ENCODE measurements around the gene CALY. TPM values are rescaled to one million over a fixed set of nuclear protein-coding genes. Genes with fewer than 3 reads are reported as not detected.
A peak's percentile ranks its signal among the peaks of the same experiment; 100 is the strongest.

The CALY gene
- total and polyA plus RNA-seq, 4 experiments from 2014 or later: 1.4 to 7.2 (median 4.3) TPM

DNA sequence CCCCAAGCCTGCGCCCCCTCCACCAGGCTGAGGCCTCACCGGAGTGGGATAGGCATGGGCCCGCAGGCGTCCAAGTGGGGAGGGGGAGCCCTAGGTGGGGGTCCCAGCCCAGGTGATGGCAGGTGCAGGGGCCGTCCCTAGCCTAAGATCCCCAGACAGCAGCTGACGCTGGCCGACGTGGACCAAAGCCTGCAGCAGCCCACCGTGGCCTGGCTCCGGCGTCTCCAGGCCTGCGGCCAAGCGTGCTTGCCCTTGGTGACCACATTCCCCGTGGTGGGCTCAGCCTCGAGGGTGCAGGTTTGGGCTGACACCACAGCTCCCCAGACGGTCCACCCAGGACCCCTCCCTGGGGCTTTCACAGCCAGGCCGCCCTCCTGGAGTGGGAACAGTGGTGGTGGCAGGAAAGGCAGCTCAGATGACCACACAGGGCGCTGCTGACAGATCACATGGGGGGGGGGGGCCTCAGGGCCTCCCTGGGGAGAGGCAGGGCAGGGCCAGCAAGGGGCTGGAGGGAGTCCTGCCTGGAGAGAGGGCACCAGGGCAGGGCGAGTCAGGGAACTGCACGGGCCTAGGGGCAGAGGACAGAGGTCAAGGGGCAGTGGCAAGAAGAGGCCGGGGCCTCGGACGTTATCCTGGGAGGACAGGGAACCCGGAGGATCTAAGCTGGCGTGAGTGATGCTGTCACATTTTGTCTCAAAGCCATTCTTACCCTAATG lies 59.3 kb downstream of the CALY start:
- Histone ChIP-seq H3K36me3 (ENCODE audit: insufficient read depth, low read length) (peaks cover 27% of the 10 kb centered on the region), H3K27ac (ENCODE audit: low read depth, low read length) (peak overlapping the region; percentile 99), H3K4me1 (ENCODE audit: insufficient read depth, low read length) (peaks cover 50% of the 10 kb centered on the region), H3K4me3 (ENCODE audit: low read length in 2 of 2) (no peak overlapping the region), H3K9me3 (ENCODE audit: control insufficient read depth in 1 of 2, low read length in 2 of 2) (no peaks in the 10 kb centered on the region), H3K27me3 (ENCODE audit: insufficient read depth, low read length) (no peaks in the 10 kb centered on the region)
- H3K27me3 Mint-ChIP-seq: no peaks in the 10 kb centered on the region
- intact Hi-C loops (cut with micrococcal nuclease): no loop called here
- peak overlapping the region; percentile 95 to 99 (median 98) for H3K27ac Mint-ChIP-seq
- peak overlapping the region; percentile 75 to 96 (median 89) for H3K4me3 Mint-ChIP-seq
- H3K4me1 Mint-ChIP-seq: peaks cover 15 to 48% (median 35%) of the 10 kb centered on the region in 4 donors
- H3K36me3 Mint-ChIP-seq: peaks cover 7 to 34% of the 10 kb centered on the region in 2 donors
- H3K9me3 Mint-ChIP-seq: no peaks in the 10 kb centered on the region
- peak in 1 of 5 donors; percentile 39 for DNase-seq
- ChIA-PET POLR2A (ENCODE audit: partially characterized antibody) (interaction anchor here (2.2 to 11.6 kb wide), 3 partner anchors 16 to 96 kb away, joined by 5 to 236 read pairs (median 18); partner anchors contain the start of genes ECHS1, TUBGCP2 and ZNF511), CTCF (ENCODE audit: partially characterized antibody) (interaction anchor here (0.9 to 3.4 kb wide), 7 partner anchors 13 to 134 kb away, joined by 5 to 19 read pairs (median 8); no protein-coding TSS in a partner anchor)

DNA sequence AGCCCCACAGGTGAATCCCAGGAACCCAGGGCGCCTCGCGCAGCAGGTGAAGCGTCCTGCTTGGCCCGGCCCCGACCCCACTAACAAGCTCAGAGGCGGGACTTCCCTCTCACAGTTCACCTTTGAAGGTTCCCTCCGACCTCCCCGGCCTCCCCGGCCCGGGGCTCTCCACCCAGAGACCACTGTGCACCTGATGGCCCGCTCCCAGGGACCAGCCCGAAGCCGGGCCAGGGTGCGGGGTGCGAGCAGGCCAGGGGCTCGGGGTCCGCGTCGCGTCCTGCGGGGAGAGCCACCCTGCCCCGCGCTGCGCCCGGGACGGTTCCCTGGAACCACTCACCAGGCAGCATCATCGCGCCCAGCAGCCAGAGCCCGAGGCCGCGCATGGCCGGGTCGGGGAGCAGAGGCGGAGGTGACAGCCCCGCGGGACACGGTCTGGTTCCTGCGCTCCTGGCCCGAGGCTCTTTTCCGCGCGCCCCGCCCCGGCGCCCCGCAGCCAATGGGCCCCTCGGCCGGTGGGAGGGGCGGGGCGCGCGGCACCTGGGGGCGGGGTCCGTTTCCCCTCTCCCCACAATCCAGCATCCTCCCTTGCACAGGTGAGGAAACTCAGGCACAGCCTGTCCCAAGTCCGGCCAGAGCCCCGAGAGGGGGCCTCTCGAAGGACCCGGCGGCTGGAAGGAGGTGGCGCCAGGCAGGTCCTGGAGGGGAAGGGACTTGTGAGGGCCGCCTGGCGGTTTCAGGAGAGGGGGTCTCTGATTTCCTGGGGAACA lies 60.1 kb downstream of the CALY start, which contains the start of gene ADAM8:
Gene ADAM8, minus strand, starts transcription at position 434 of the 767 bp plus-strand sequence. Its CDS starts 51 bp downstream, at position 383.
- peaks cover 50% of the 10 kb centered on the region for H3K4me1 ChIP-seq (ENCODE audit: insufficient read depth, low read length)
- Mint-ChIP-seq H3K4me1 (peaks cover 15 to 53% (median 35%) of the 10 kb centered on the region in 4 donors), H3K36me3 (peaks cover 0 to 33% of the 10 kb centered on the region in 2 donors), H3K27ac (peak within 1 kb of the TSS; percentile 95 to 99 (median 98)), H3K4me3 (peak within 1 kb of the TSS; percentile 90 to 96 (median 92)), H3K9me3 (no peaks in the 10 kb centered on the region), H3K27me3 (no peaks in the 10 kb centered on the region)
- peak within 1 kb of the TSS; percentile 91 to 92 for H3K4me3 ChIP-seq (ENCODE audit: low read length in 2 of 2)
- H3K27ac ChIP-seq (ENCODE audit: low read depth, low read length): peak within 1 kb of the TSS; percentile 99
- H3K27me3 ChIP-seq (ENCODE audit: insufficient read depth, low read length): no peaks in the 10 kb centered on the region
- H3K9me3 ChIP-seq (ENCODE audit: control insufficient read depth in 1 of 2, low read length in 2 of 2): no peaks in the 10 kb centered on the region
- intact Hi-C loops (cut with micrococcal nuclease): no loop called here
- ChIA-PET CTCF (ENCODE audit: partially characterized antibody) (interaction anchor here (1.0 to 3.4 kb wide), 5 partner anchors 12 to 53 kb away, joined by 4 to 19 read pairs (median 5); no protein-coding TSS in a partner anchor), POLR2A (ENCODE audit: partially characterized antibody) (interaction anchor here (1.2 to 11.6 kb wide), 5 partner anchors 15 to 113 kb away, joined by 3 to 236 read pairs (median 10); partner anchors contain the start of genes ECHS1, TUBGCP2 and ZNF511)
- DNase-seq: peak; percentile 59 to 67 (median 63)
- peaks cover 20% of the 10 kb centered on the region for H3K36me3 ChIP-seq (ENCODE audit: insufficient read depth, low read length)

DNA sequence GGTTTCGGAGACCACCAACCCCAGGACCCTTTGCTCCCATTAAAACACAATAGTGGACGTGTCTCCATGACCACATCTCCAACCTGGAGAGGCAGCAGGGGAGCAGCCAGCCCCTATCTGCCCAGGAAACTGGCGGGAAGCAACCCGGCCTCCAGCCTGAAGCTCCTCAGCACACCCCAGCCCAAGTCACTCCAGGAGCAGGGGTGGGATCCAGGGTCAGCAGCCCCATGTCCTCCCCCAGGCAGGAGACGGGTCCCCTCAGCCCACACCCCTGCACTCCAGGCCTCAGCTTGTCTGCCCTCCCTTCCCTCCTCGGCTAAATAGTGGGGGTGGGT lies 60.6 kb downstream of the CALY start:
- DNase-seq: no peak
- ChIA-PET POLR2A (ENCODE audit: partially characterized antibody) (interaction anchor here (1.0 to 11.6 kb wide), 5 partner anchors 15 to 114 kb away, joined by 3 to 236 read pairs (median 6); partner anchors contain the start of gene CALY), CTCF (ENCODE audit: partially characterized antibody) (interaction anchor here (1.0 to 3.4 kb wide), 5 partner anchors 12 to 54 kb away, joined by 4 to 19 read pairs (median 5); no protein-coding TSS in a partner anchor)
- intact Hi-C loops (cut with micrococcal nuclease): no loop called here
- Histone ChIP-seq H3K4me3 (ENCODE audit: low read length in 2 of 2) (peak overlapping the region; percentile 91 to 92), H3K27ac (ENCODE audit: low read depth, low read length) (peak overlapping the region; percentile 99), H3K27me3 (ENCODE audit: insufficient read depth, low read length) (no peaks in the 10 kb centered on the region), H3K36me3 (ENCODE audit: insufficient read depth, low read length) (peaks cover 19% of the 10 kb centered on the region), H3K4me1 (ENCODE audit: insufficient read depth, low read length) (peaks cover 50% of the 10 kb centered on the region), H3K9me3 (ENCODE audit: control insufficient read depth in 1 of 2, low read length in 2 of 2) (no peaks in the 10 kb centered on the region)
- H3K9me3 Mint-ChIP-seq: no peaks in the 10 kb centered on the region
- H3K4me3 Mint-ChIP-seq: peak overlapping the region; percentile 90 to 94 (median 92)
- H3K36me3 Mint-ChIP-seq: peaks cover 0 to 31% of the 10 kb centered on the region in 2 donors
- peaks cover 15 to 53% (median 35%) of the 10 kb centered on the region in 4 donors for H3K4me1 Mint-ChIP-seq
- H3K27ac Mint-ChIP-seq: peak overlapping the region; percentile 94 to 98 (median 97)
- no peaks in the 10 kb centered on the region for H3K27me3 Mint-ChIP-seq

DNA sequence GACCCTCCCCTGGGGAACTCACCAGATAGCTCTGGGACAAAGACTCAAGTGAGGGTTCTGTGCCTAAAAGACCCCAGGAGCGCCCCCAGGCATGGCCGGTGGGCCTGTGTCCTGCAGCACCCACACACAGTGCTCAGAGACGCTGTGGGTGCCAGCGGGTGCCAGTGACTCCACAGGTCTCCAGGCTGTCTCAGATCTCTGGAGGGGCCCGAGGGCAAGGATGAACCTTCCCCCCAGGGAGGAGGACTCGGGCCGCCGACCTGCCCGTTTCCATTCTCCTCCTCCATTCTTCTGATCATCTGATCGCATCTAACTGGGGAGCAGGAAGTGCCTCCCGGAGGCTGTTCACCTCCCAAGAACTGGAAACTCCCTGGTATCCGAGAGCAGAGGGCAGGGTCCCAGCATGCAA lies 61.0 kb downstream of the CALY start:
- H3K27ac Mint-ChIP-seq: peak overlapping the region; percentile 94 to 98 (median 97)
- H3K36me3 Mint-ChIP-seq: peaks cover 0 to 33% of the 10 kb centered on the region in 2 donors
- H3K27me3 Mint-ChIP-seq: no peaks in the 10 kb centered on the region
- Histone ChIP-seq H3K36me3 (ENCODE audit: insufficient read depth, low read length) (peaks cover 22% of the 10 kb centered on the region), H3K27me3 (ENCODE audit: insufficient read depth, low read length) (no peaks in the 10 kb centered on the region), H3K4me1 (ENCODE audit: insufficient read depth, low read length) (peaks cover 50% of the 10 kb centered on the region), H3K9me3 (ENCODE audit: control insufficient read depth in 1 of 2, low read length in 2 of 2) (no peaks in the 10 kb centered on the region), H3K27ac (ENCODE audit: low read depth, low read length) (peak overlapping the region; percentile 99), H3K4me3 (ENCODE audit: low read length in 2 of 2) (peak overlapping the region; percentile 91 to 92)
- intact Hi-C loops (cut with micrococcal nuclease): loop anchor here (1.0 to 2.0 kb wide), 4 partner anchors 11 to 131 kb away; partner anchors contain the start of genes TUBGCP2 and ZNF511
- POLR2A ChIA-PET (ENCODE audit: partially characterized antibody): interaction anchor here (0.7 to 11.6 kb wide), 6 partner anchors 14 to 114 kb away, joined by 3 to 236 read pairs (median 5); partner anchors contain the start of gene CALY
- peaks cover 15 to 53% (median 35%) of the 10 kb centered on the region in 4 donors for H3K4me1 Mint-ChIP-seq
- CTCF ChIA-PET (ENCODE audit: partially characterized antibody): interaction anchor here (1.0 to 3.4 kb wide), 6 partner anchors 11 to 54 kb away, joined by 4 to 19 read pairs (median 6); no protein-coding TSS in a partner anchor
- no peaks in the 10 kb centered on the region for H3K9me3 Mint-ChIP-seq
- peak in 4 of 5 donors; percentile 34 to 70 (median 43) for DNase-seq
- H3K4me3 Mint-ChIP-seq: peak overlapping the region; percentile 90 to 94 (median 92)

DNA sequence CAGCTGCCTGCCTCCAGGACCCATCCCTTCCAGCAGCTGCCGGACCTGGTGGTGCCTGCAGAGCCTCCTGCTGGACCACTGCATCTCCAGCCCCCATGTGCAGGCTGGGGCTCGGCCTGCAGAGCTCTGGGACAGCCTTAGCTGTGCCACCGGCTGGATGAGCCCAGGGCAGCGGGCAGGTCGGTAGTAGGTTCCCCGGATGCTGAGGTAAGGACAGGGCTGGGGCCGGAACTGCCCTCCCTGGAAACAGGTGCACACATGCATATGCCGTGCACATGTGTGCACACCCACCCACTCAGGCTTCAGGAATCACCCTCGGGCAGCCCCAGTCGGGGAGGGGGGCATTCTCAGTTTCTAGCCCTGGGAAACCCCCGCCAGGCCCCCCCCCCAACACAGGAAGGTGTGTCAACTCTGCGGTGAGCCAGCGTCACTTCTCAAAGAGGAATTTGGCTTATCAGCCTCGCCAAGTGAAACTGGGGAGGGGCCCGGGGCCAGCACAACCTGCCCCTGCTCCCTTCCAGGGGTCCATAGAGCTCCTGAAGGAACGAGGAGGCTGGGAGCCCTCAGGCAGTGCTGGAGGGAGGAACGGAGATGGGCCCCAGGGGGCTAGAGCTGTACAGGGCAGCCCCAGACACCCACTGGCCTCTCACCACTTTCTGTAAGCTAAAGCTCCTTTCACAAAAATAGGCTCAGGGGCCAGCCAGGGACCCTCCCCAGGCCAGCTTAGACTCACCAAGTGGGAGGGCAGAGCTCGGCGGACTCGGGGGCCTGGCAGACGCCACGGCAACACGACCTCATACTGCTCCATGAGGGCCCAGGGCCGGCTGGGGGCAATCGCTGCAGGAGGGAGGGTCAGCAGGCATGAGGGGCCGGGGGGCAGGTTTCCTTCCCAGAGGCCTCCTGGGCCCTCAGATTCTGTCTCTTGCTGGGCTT lies 61.7 kb downstream of the CALY start:
- Histone ChIP-seq H3K36me3 (ENCODE audit: insufficient read depth, low read length) (peaks cover 29% of the 10 kb centered on the region), H3K4me1 (ENCODE audit: insufficient read depth, low read length) (peaks cover 50% of the 10 kb centered on the region), H3K9me3 (ENCODE audit: control insufficient read depth in 1 of 2, low read length in 2 of 2) (no peaks in the 10 kb centered on the region), H3K27me3 (ENCODE audit: insufficient read depth, low read length) (no peaks in the 10 kb centered on the region), H3K27ac (ENCODE audit: low read depth, low read length) (peak overlapping the region; percentile 99), H3K4me3 (ENCODE audit: low read length in 2 of 2) (peak overlapping the region; percentile 91 to 92)
- Mint-ChIP-seq H3K9me3 (no peaks in the 10 kb centered on the region), H3K4me1 (peaks cover 15 to 51% (median 34%) of the 10 kb centered on the region in 4 donors), H3K27me3 (no peaks in the 10 kb centered on the region), H3K36me3 (peaks cover 0 to 36% of the 10 kb centered on the region in 2 donors), H3K4me3 (peak overlapping the region; percentile 90 to 94 (median 92)), H3K27ac (peak overlapping the region; percentile 94 to 98 (median 97))
- peak; percentile 80 to 96 (median 81) for DNase-seq
- ChIA-PET CTCF (ENCODE audit: partially characterized antibody) (interaction anchor here (1.1 to 3.4 kb wide), 6 partner anchors 11 to 132 kb away, joined by 3 to 19 read pairs (median 6); no protein-coding TSS in a partner anchor), POLR2A (ENCODE audit: partially characterized antibody) (interaction anchor here (0.7 to 11.6 kb wide), 6 partner anchors 13 to 115 kb away, joined by 3 to 236 read pairs (median 5); partner anchors contain the start of gene CALY)
- intact Hi-C loops (cut with micrococcal nuclease): loop anchor here (1.0 to 2.0 kb wide), 4 partner anchors 11 to 131 kb away; partner anchors contain the start of genes TUBGCP2 and ZNF511
